IMR-90 (cell line): ENCODE results near the gene HCFC1. TPM values are rescaled to one million over a fixed set of nuclear protein-coding genes. Genes with fewer than 3 reads are reported as not detected.

Experiments used
- ATAC-seq: fragments of 200-7000 bp; cut with Tn5 transposase; 2 replicates; pipeline ENCODE4 v1.9.1; 2020; ENCODE audit warnings: low read depth, mild to moderate bottlenecking, moderate library complexity
- BruUV-seq: library from RNA; stranded (reverse); fragments of 400-500 nt; replicated peaks from 2 replicates; lab custom pipeline; 2021; lab: Mats Ljungman, UMichigan
- CTCF ChIA-PET: fragments of 300-600 bp; formaldehyde crosslinking; extraction: SDS; loops from one replicate; lab custom pipeline; 2021; ENCODE audit warnings: antibody characterized with exemption; lab: Yijun Ruan, JAX
- POLR2A ChIA-PET: fragments of 300-600 bp; sonication (Branson Sonifier 250); formaldehyde crosslinking; loops from one replicate; lab custom pipeline; 2022; ENCODE audit warnings: antibody characterized with exemption; ENCODE audit not compliant: unreplicated experiment; lab: Charles Lee
- DNase-seq: peaks from one replicate; pipeline ENCODE4 v3.0.0; 2013
- H2AFZ ChIP-seq: replicated peaks from 2 replicates; pipeline ENCODE3; 2013; ENCODE audit warnings: low read length, mild to moderate bottlenecking; ENCODE audit not compliant: poor library complexity
- H2AK5ac ChIP-seq: 2 replicates; pipeline ENCODE4 v1.6.1; 2013; ENCODE audit warnings: low read depth, low read length, inconsistent platforms
- H2AK9ac ChIP-seq: replicated peaks from 2 replicates; pipeline ENCODE3; 2013; ENCODE audit warnings: mild to moderate bottlenecking, low read depth, low read length, moderate library complexity; ENCODE audit not compliant: poor library complexity
- H2BK120ac ChIP-seq: 2 replicates; pipeline ENCODE4 v1.6.1; 2013; ENCODE audit warnings: low read depth, low read length, inconsistent platforms
- H2BK15ac ChIP-seq: 3 replicates; pipeline ENCODE4 v1.6.1; 2013; ENCODE audit warnings: low read depth, low read length, inconsistent platforms
- H2BK20ac ChIP-seq: 2 replicates; pipeline ENCODE4 v1.6.1; 2013; ENCODE audit warnings: low read depth, mild to moderate bottlenecking, inconsistent platforms, low read length, moderate library complexity
- H2BK5ac ChIP-seq: 2 replicates; pipeline ENCODE4 v1.6.1; 2013; ENCODE audit warnings: mild to moderate bottlenecking, low read depth, low read length, inconsistent platforms; ENCODE audit not compliant: poor library complexity, severe bottlenecking
- H3K14ac ChIP-seq: replicated peaks from 2 replicates; pipeline ENCODE4 v1.6.1; 2013; ENCODE audit warnings: low read depth, low read length, inconsistent platforms
- H3K18ac ChIP-seq: 2 replicates; pipeline ENCODE4 v1.6.1; 2013; ENCODE audit warnings: low read depth, low read length, control low read depth
- H3K23ac ChIP-seq: 2 replicates; pipeline ENCODE4 v1.6.1; 2013; ENCODE audit warnings: low read depth, low read length, inconsistent platforms
- H3K27ac ChIP-seq: 2 replicates; pipeline ENCODE4 v1.5.1; 2013; ENCODE audit warnings: mild to moderate bottlenecking, control low read depth, low read length; ENCODE audit not compliant: insufficient read depth
- H3K27me3 ChIP-seq: 2 replicates; pipeline ENCODE4 v1.6.1; 2013; ENCODE audit warnings: low read length; ENCODE audit not compliant: control insufficient read depth, insufficient read depth
- H3K36me3 ChIP-seq: 2 replicates; pipeline ENCODE4 v1.6.1; 2013; ENCODE audit warnings: low read length, mixed read lengths; ENCODE audit not compliant: control insufficient read depth, insufficient read depth
- H3K4ac ChIP-seq: 2 replicates; pipeline ENCODE4 v1.6.1; 2013; ENCODE audit warnings: low read depth, low read length, inconsistent platforms
- H3K4me1 ChIP-seq: 2 replicates; pipeline ENCODE4 v1.6.1; 2013; ENCODE audit warnings: low read length, mixed read lengths; ENCODE audit not compliant: control insufficient read depth, insufficient read depth
- H3K4me2 ChIP-seq: 2 replicates; pipeline ENCODE4 v1.6.1; 2013; ENCODE audit warnings: low read depth, mild to moderate bottlenecking, control low read depth, low read length, moderate library complexity
- H3K4me3 ChIP-seq: 2 replicates; pipeline ENCODE4 v1.5.1; 2013; ENCODE audit warnings: low read depth, mild to moderate bottlenecking, control low read depth, low read length, moderate library complexity; ENCODE audit not compliant: insufficient read depth
- H3K56ac ChIP-seq: 2 replicates; pipeline ENCODE4 v1.6.1; 2013; ENCODE audit warnings: low read length, inconsistent platforms; ENCODE audit not compliant: insufficient read depth; ENCODE audit errors: extremely low read depth
- H3K79me1 ChIP-seq, 2 experiments: 2 replicates each; pipeline ENCODE4 v1.6.1; 2013; ENCODE audit warnings: low read length in 2 of 2, inconsistent platforms in 1 of 2, low read depth in 1 of 2
- H3K9ac ChIP-seq: 2 replicates; pipeline ENCODE4 v1.6.1; 2013; ENCODE audit warnings: low read depth, low read length, control low read depth
- H3K9me1 ChIP-seq: 2 replicates; pipeline ENCODE4 v1.6.1; 2013; ENCODE audit warnings: low read length, inconsistent platforms; ENCODE audit not compliant: insufficient read depth
- H3K9me3 ChIP-seq: 2 replicates; pipeline ENCODE4 v1.6.1; 2013; ENCODE audit warnings: low read length; ENCODE audit not compliant: control insufficient read depth, insufficient read depth
- H4K20me1 ChIP-seq: 2 replicates; pipeline ENCODE4 v1.6.1; 2013; ENCODE audit warnings: low read length, inconsistent platforms; ENCODE audit not compliant: insufficient read depth
- H4K5ac ChIP-seq: 2 replicates; pipeline ENCODE4 v1.6.1; 2013; ENCODE audit warnings: mild to moderate bottlenecking, low read depth, low read length, control low read depth
- H4K8ac ChIP-seq, 2 experiments: 2 replicates each; pipeline ENCODE4 v1.6.1; 2013; ENCODE audit warnings: low read depth in 2 of 2, low read length in 2 of 2, control low read depth in 1 of 2, inconsistent platforms in 1 of 2
- H4K91ac ChIP-seq: 2 replicates; pipeline ENCODE4 v1.6.1; 2013; ENCODE audit warnings: low read depth, low read length, inconsistent platforms; ENCODE audit not compliant: insufficient read depth
- BHLHE40 ChIP-seq: fragments of 150-350 bp; IDR thresholded peaks from 2 replicates; pipeline ENCODE4 v1.6.1; 2016; ENCODE audit warnings: mild to moderate bottlenecking, low read depth, low read length
- CEBPB ChIP-seq: IDR thresholded peaks from 2 replicates; pipeline ENCODE4 v1.6.1; 2012; ENCODE audit warnings: low read depth, low read length, improper control_type of control experiment
- CHD1 ChIP-seq: IDR thresholded peaks from 2 replicates; pipeline ENCODE4 v1.6.1; 2012; ENCODE audit warnings: low read depth, low read length, improper control_type of control experiment
- FOS ChIP-seq: fragments of 150-350 bp; IDR thresholded peaks from 2 replicates; pipeline ENCODE4 v1.6.1; 2016; ENCODE audit warnings: low read depth, low read length
- MAFK ChIP-seq: IDR thresholded peaks from 2 replicates; pipeline ENCODE4 v1.6.1; 2012; ENCODE audit warnings: low read depth, low read length, improper control_type of control experiment
- MXI1 ChIP-seq: IDR thresholded peaks from 2 replicates; pipeline ENCODE4 v1.6.1; 2012; ENCODE audit warnings: low read depth, mild to moderate bottlenecking, low read length, moderate library complexity, borderline replicate concordance
- NFE2L2 ChIP-seq: fragments of 150-350 bp; IDR thresholded peaks from 2 replicates; pipeline ENCODE4 v1.6.1; 2016; ENCODE audit warnings: low read depth, mild to moderate bottlenecking, low read length
- POLR2A ChIP-seq: IDR thresholded peaks from 2 replicates; pipeline ENCODE4 v1.6.1; 2012; ENCODE audit warnings: mild to moderate bottlenecking, low read depth, low read length
- RAD21 ChIP-seq: IDR thresholded peaks from 2 replicates; pipeline ENCODE4 v1.6.1; 2012; ENCODE audit warnings: low read length, improper control_type of control experiment
- WGBS, 2 experiments: methylation state at CpG; one replicate each; pipeline versions ENCODE4 v1.1.5 to v1.1.7; 2013; ENCODE audit warnings: missing lambda C conversion rate in 2 of 2; ENCODE audit not compliant: insufficient read length in 1 of 2; ENCODE audit errors: extremely low coverage in 2 of 2; 5-methylcytosine and 5-hydroxymethylcytosine counted together
- dilution Hi-C: fragments of 300-500 bp; cut with HindIII; formaldehyde crosslinking; loops from one replicate; pipeline ENCODE4 v1.14.3; 2018; ENCODE audit warnings: low sequenced_read_pairs; ENCODE audit not compliant: unreplicated experiment
- in situ Hi-C: fragments of 300-500 bp; cut with MboI; formaldehyde crosslinking; loops from 3 replicates; pipeline ENCODE4 v1.14.3; 2019; ENCODE audit warnings: low sequenced_read_pairs, inconsistent platforms, mixed read lengths
- intact Hi-C: fragments of 100-400 bp; cut with micrococcal nuclease; formaldehyde crosslinking; loops from 2 replicates; pipeline ENCODE4 v1.10.0; 2022
- polyA plus RNA-seq, 3 experiments: library from polyadenylated mRNA; depleted of rRNA; stranded (reverse); fragments of >200 nt; gene quantifications; 2 replicates each; pipeline ENCODE4 v1.2.3, GENCODE V29; 2012; ENCODE audit warnings: low replicate concordance in 1 of 3
- total RNA-seq: library from RNA; depleted of rRNA; stranded (reverse); fragments of >200 nt; gene quantifications from 2 replicates; pipeline ENCODE4 v1.2.3, GENCODE V29; 2012
- TF ChIP-seq, protein P1 (sequence below): fragments of 150-350 bp; IDR thresholded peaks from 2 replicates; pipeline ENCODE4 v1.6.1; 2017; ENCODE audit warnings: mild to moderate bottlenecking, antibody characterized with exemption, low read length, low read depth

HCFC1 gene
- total and polyA plus RNA-seq, 2 of the 4 experiments (the other 2 are of a cell fraction): 3.2 to 17.6 TPM

DNA sequence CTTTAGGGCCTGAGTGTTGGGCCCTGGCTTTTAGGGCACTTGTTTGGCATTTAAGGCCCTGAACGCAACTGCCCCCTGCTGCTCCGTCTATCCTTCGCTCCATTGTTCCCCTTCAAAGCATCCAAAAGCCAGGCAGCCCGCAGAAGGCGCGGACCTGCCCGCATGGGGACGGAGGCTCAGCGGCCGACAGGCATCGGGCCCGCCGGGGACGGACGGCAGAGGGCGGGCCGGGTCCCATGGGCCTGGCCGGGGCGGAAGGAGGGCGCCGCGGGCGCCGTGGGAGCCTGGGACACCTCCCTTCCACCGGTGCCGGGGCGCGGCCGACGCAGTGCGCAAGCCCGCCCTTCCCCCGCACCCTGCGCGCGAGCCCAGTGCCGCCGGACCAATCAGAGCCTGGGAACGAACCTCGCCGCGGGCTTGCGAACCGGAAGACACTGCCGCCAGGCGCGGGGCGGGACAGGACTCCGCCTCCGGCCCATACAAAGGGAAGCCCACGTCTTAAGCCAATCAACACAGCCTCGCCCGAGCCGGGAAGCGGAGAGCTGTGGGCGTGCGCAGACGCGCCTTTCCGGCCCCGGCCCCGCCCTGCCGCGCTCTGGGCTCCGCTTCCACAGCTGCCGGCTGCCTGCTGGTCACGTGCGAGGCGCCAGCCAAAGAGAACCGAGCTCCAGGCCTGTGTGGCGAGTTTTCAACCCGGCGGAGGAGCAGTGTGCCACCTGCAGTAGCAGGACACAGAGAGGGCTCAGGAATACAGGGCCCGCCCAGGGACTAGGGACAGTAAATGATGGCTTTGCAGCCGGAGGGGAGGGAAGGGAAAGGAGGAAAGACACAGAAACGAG lies 43.5 kb downstream of the HCFC1 start:
- Histone ChIP-seq H2AFZ (peak overlapping the region; percentile 90), H4K5ac (peak overlapping the region; percentile 82), H4K8ac (peak overlapping the region; percentile 67 to 97), H3K27me3 (no peaks in the 10 kb centered on the region; the same call in 1 of the 2 replicates), H4K20me1 (peaks cover 10% of the 10 kb centered on the region), H3K79me1 (peaks cover 2 to 7% of the 10 kb centered on the region in 2 experiments; a peak in 2 of 4 replicates), H3K4me1 (peaks cover 2% of the 10 kb centered on the region), H3K9ac (peak overlapping the region; percentile 94), H3K4me2 (peak overlapping the region; percentile 88), H3K4me3 (peak overlapping the region; percentile 82), H3K27ac (peak overlapping the region; percentile 97), H3K56ac (peak overlapping the region; percentile 63), H3K18ac (peak overlapping the region; percentile 16), H3K14ac (peak overlapping the region; percentile 74), H2BK20ac (no peak overlapping the region), H3K9me1 (no peaks in the 10 kb centered on the region; the same call in 1 of the 2 replicates), H2BK120ac (peak overlapping the region; percentile 7; the same call in 1 of the 2 replicates), H3K23ac (peak overlapping the region; percentile 79), H2AK9ac (peak overlapping the region; percentile 97), H4K91ac (peak overlapping the region; percentile 73), H2BK5ac (peak overlapping the region; percentile 90), H3K4ac (peak overlapping the region; percentile 95), H3K36me3 (peaks cover 23% of the 10 kb centered on the region), H2AK5ac (peak overlapping the region; percentile 94), H3K9me3 (no peaks in the 10 kb centered on the region), H2BK15ac (no peak overlapping the region)
- ChIA-PET CTCF (interaction anchor here (0.6 kb wide), 1 partner anchor 194 kb away, joined by 3 read pairs; no protein-coding TSS in a partner anchor), POLR2A (interaction anchor here (0.9 kb wide), 1 partner anchor 135 kb away, joined by 3 read pairs; no protein-coding TSS in a partner anchor)
- TF ChIP-seq MXI1 (no peak), MAFK (no peak), NFE2L2 (no peak), RAD21 (0 out of 2 replicates have a peak, but pooled peaks have one; percentile 7), CHD1 (no peak), BHLHE40 (peak; percentile 78), CEBPB (no peak), FOS (no peak), POLR2A (peak; percentile 65)
- TF ChIP-seq, protein P1, sequence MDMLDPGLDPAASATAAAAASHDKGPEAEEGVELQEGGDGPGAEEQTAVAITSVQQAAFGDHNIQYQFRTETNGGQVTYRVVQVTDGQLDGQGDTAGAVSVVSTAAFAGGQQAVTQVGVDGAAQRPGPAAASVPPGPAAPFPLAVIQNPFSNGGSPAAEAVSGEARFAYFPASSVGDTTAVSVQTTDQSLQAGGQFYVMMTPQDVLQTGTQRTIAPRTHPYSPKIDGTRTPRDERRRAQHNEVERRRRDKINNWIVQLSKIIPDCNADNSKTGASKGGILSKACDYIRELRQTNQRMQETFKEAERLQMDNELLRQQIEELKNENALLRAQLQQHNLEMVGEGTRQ: peak; percentile 93
- dilution Hi-C loops (no loop called here), intact Hi-C loops (loop anchor here (5.0 kb wide), 1 partner anchor 136 kb away; the partner anchor contains the start of genes IDH3G and SSR4), in situ Hi-C loops (no loop called here)
- ATAC-seq (peak; percentile 94), DNase-seq (peak; percentile 98)
- WGBS, 2 experiments: 32% methylated on average over 41 of the region's 76 CpGs; no CpG with 5 or more reads in 1 of the 2 experiments
- no TSS peak for BruUV-seq
